Effector memory CD8-positive, alpha-beta T cell (primary cell): ENCODE results near the gene CACNA2D2.
A peak's percentile ranks its signal among the peaks of the same experiment; 100 is the strongest.
"Not testable (repeated sequence)": the region's sequence is repeated elsewhere in the genome, so short reads cannot be mapped to it uniquely, and the experiment has no call there.

ENCODE experiments used
- ATAC-seq: fragments of 150-1000 bp; cut with Tn5 transposase; replicated peaks from 2 replicates; pipeline ENCODE4 v1.10.0; 2021; ENCODE audit warnings: mild to moderate bottlenecking, moderate library complexity
- DNase-seq, 3 experiments: peaks; one replicate each; pipeline ENCODE4 v3.0.0; 2021
- H3K27ac Mint-ChIP-seq, 2 donors: one replicate each; pipeline ENCODE4 v1.8.0; 2022; ENCODE audit warnings: mild to moderate bottlenecking in 2 of 2, mixed read lengths in 2 of 2, moderate library complexity in 2 of 2
- H3K27me3 Mint-ChIP-seq, 2 donors: one replicate each; pipeline ENCODE4 v1.8.0; 2022; ENCODE audit warnings: mixed read lengths in 2 of 2
- H3K36me3 Mint-ChIP-seq: one replicate; pipeline ENCODE4 v1.8.0; 2022; ENCODE audit warnings: mild to moderate bottlenecking, moderate library complexity, mixed read lengths; ENCODE audit not compliant: insufficient read depth
- H3K4me1 Mint-ChIP-seq, 2 donors: one replicate each; pipeline ENCODE4 v1.8.0; 2022; ENCODE audit warnings: low read depth in 2 of 2, mixed read lengths in 2 of 2
- H3K4me3 Mint-ChIP-seq, 2 donors: one replicate each; pipeline ENCODE4 v1.8.0; 2022; ENCODE audit warnings: mild to moderate bottlenecking in 2 of 2, mixed read lengths in 2 of 2, moderate library complexity in 2 of 2
- H3K9me3 Mint-ChIP-seq, 2 donors: one replicate each; pipeline ENCODE4 v1.8.0; 2022; ENCODE audit warnings: mixed read lengths in 2 of 2

Gene CACNA2D2

GRCh38 chr3:50520849-50521248 is 17.4 kb upstream of the CACNA2D2 start:
- Mint-ChIP-seq H3K27ac (no peak overlapping the region), H3K4me3 (no peak overlapping the region)

GRCh38 chr3:50519471-50520089 is 16.1 kb upstream of the CACNA2D2 start:
- H3K9me3 Mint-ChIP-seq = no peaks in the 10 kb centered on the region
- H3K4me1 Mint-ChIP-seq = peaks cover 7 to 9% of the 10 kb centered on the region in 2 donors
- ATAC-seq (peak; percentile 89), DNase-seq (peak; percentile 72 to 74 (median 73))
- peaks cover 0 to 12% of the 10 kb centered on the region in 2 donors for H3K27me3 Mint-ChIP-seq
- H3K4me3 Mint-ChIP-seq = no peak overlapping the region
- H3K36me3 Mint-ChIP-seq = peaks cover 4% of the 10 kb centered on the region
- H3K27ac Mint-ChIP-seq = peak overlapping the region in 1 of 2 donors; percentile 46

More at GRCh38 chr3:50520849-50521248, 17.4 kb upstream of the CACNA2D2 start:
- Mint-ChIP-seq H3K9me3 (no peaks in the 10 kb centered on the region), H3K27me3 (peaks cover 0 to 12% of the 10 kb centered on the region in 2 donors), H3K36me3 (peaks cover 5% of the 10 kb centered on the region), H3K4me1 (peaks cover 8 to 9% of the 10 kb centered on the region in 2 donors)
- ATAC-seq (no peak), DNase-seq (no peak)

GRCh38 chr3:50518436-50518835 is 15.0 kb upstream of the CACNA2D2 start:
- peaks cover 3% of the 10 kb centered on the region for H3K36me3 Mint-ChIP-seq
- no peak for DNase-seq
- no peak overlapping the region for H3K27ac Mint-ChIP-seq
- H3K9me3 Mint-ChIP-seq = no peaks in the 10 kb centered on the region
- peaks cover 7 to 9% of the 10 kb centered on the region in 2 donors for H3K4me1 Mint-ChIP-seq
- no peak overlapping the region for H3K4me3 Mint-ChIP-seq
- no peak for ATAC-seq
- H3K27me3 Mint-ChIP-seq = peaks cover 0 to 12% of the 10 kb centered on the region in 2 donors

- DNase-seq (no peak), ATAC-seq (no peak)
- Mint-ChIP-seq H3K27ac (no peak overlapping the region), H3K4me3 (no peak overlapping the region), H3K9me3 (no peaks in the 10 kb centered on the region), H3K36me3 (peaks cover 3% of the 10 kb centered on the region), H3K4me1 (peaks cover 9 to 10% of the 10 kb centered on the region in 2 donors), H3K27me3 (peaks cover 0 to 12% of the 10 kb centered on the region in 2 donors)
These were observed 14.3 kb upstream of the CACNA2D2 start for GRCh38 chr3:50517721-50518206.

GRCh38 chr3:50516440-50516871 is 13.0 kb upstream of the CACNA2D2 start:
- no peak for ATAC-seq
- peaks cover 9 to 10% of the 10 kb centered on the region in 2 donors for H3K4me1 Mint-ChIP-seq
- H3K27ac Mint-ChIP-seq = peak overlapping the region in 1 of 2 donors; percentile 65

GRCh38 chr3:50515565-50516439 is 12.4 kb upstream of the CACNA2D2 start:
- ATAC-seq (peak; percentile 33), DNase-seq (no peak)
- H3K9me3 Mint-ChIP-seq = no peaks in the 10 kb centered on the region
- peaks cover 9 to 10% of the 10 kb centered on the region in 2 donors for H3K4me1 Mint-ChIP-seq
- peaks cover 3% of the 10 kb centered on the region for H3K36me3 Mint-ChIP-seq
- H3K4me3 Mint-ChIP-seq = no peak overlapping the region
- H3K27ac Mint-ChIP-seq = peak overlapping the region in 1 of 2 donors; percentile 65
- peaks cover 0 to 4% of the 10 kb centered on the region in 2 donors for H3K27me3 Mint-ChIP-seq

More at GRCh38 chr3:50516440-50516871, 13.0 kb upstream of the CACNA2D2 start:
- peaks cover 3% of the 10 kb centered on the region for H3K36me3 Mint-ChIP-seq
- peaks cover 0 to 11% of the 10 kb centered on the region in 2 donors for H3K27me3 Mint-ChIP-seq
- H3K4me3 Mint-ChIP-seq = no peak overlapping the region
- DNase-seq = no peak
- no peaks in the 10 kb centered on the region for H3K9me3 Mint-ChIP-seq

GRCh38 chr3:50512908-50513307 is 9.5 kb upstream of the CACNA2D2 start:
- not testable (repeated sequence) for H3K9me3 Mint-ChIP-seq, H3K27ac Mint-ChIP-seq, H3K4me3 Mint-ChIP-seq, H3K36me3 Mint-ChIP-seq, DNase-seq, H3K4me1 Mint-ChIP-seq, H3K27me3 Mint-ChIP-seq, ATAC-seq

- H3K36me3 Mint-ChIP-seq = no peaks in the 10 kb centered on the region
- no peak overlapping the region for H3K27ac Mint-ChIP-seq
- no peak overlapping the region for H3K4me3 Mint-ChIP-seq
- DNase-seq (no peak), ATAC-seq (no peak)
- H3K27me3 Mint-ChIP-seq = peaks cover 0 to 9% of the 10 kb centered on the region in 2 donors
- H3K9me3 Mint-ChIP-seq = no peaks in the 10 kb centered on the region
- peaks cover 0 to 8% of the 10 kb centered on the region in 2 donors for H3K4me1 Mint-ChIP-seq
These were observed 8.7 kb upstream of the CACNA2D2 start for GRCh38 chr3:50512131-50512530.

- Mint-ChIP-seq H3K4me3 (no peak overlapping the region), H3K36me3 (no peaks in the 10 kb centered on the region), H3K27me3 (peaks cover 0 to 9% of the 10 kb centered on the region in 2 donors), H3K9me3 (no peaks in the 10 kb centered on the region), H3K27ac (no peak overlapping the region), H3K4me1 (peaks cover 0 to 8% of the 10 kb centered on the region in 2 donors)
- no peak for DNase-seq
- ATAC-seq = no peak
These were observed 6.9 kb upstream of the CACNA2D2 start for GRCh38 chr3:50510325-50510724.

- Mint-ChIP-seq H3K27me3 (peaks cover 0 to 9% of the 10 kb centered on the region in 2 donors), H3K4me1 (peaks cover 0 to 8% of the 10 kb centered on the region in 2 donors), H3K9me3 (no peaks in the 10 kb centered on the region), H3K27ac (no peak overlapping the region), H3K4me3 (no peak overlapping the region), H3K36me3 (no peaks in the 10 kb centered on the region)
- DNase-seq (no peak), ATAC-seq (no peak)
These were observed 6.3 kb upstream of the CACNA2D2 start for GRCh38 chr3:50509715-50510114.

- Mint-ChIP-seq H3K27ac (no peak overlapping the region), H3K4me3 (no peak overlapping the region), H3K4me1 (peaks cover 0 to 13% of the 10 kb centered on the region in 2 donors), H3K9me3 (no peaks in the 10 kb centered on the region), H3K36me3 (peaks cover 4% of the 10 kb centered on the region), H3K27me3 (peaks cover 0 to 9% of the 10 kb centered on the region in 2 donors)
- no peak for ATAC-seq
- no peak for DNase-seq
These were observed 5.4 kb upstream of the CACNA2D2 start for GRCh38 chr3:50508821-50509220.

GRCh38 chr3:50506169-50506568 is 2.7 kb upstream of the CACNA2D2 start:
- Mint-ChIP-seq H3K27ac (peak overlapping the region in 1 of 2 donors; percentile 16), H3K36me3 (peaks cover 16% of the 10 kb centered on the region), H3K9me3 (no peaks in the 10 kb centered on the region), H3K4me3 (no peak overlapping the region), H3K4me1 (peaks cover 14 to 25% of the 10 kb centered on the region in 2 donors), H3K27me3 (peaks cover 0 to 9% of the 10 kb centered on the region in 2 donors)
- DNase-seq = no peak
- no peak for ATAC-seq

- no peak for DNase-seq
- Mint-ChIP-seq H3K27ac (no peak overlapping the region), H3K36me3 (peaks cover 16% of the 10 kb centered on the region), H3K4me1 (peaks cover 14 to 34% of the 10 kb centered on the region in 2 donors), H3K4me3 (peak overlapping the region in 1 of 2 donors; percentile 85), H3K27me3 (peaks cover 0 to 9% of the 10 kb centered on the region in 2 donors), H3K9me3 (no peaks in the 10 kb centered on the region)
- ATAC-seq = no peak
These were observed 1.2 kb upstream of the CACNA2D2 start for GRCh38 chr3:50504681-50505080.
